Lower leg skin (tissue), 3 donors: ENCODE results near the gene ADRB2.

Experiments
- POLR2A ChIP-seq, 2 donors: fragments of 450-650 bp; IDR thresholded peaks; one replicate each; pipeline ENCODE4 v1.6.1; 2016 to 2017; ENCODE audit warnings: antibody characterized with exemption in 2 of 2, mild to moderate bottlenecking in 1 of 2, moderate library complexity in 1 of 2
- TF ChIP-seq, protein P1 (sequence below), 3 donors: fragments of 450-650 bp; IDR thresholded peaks; one replicate each; pipeline ENCODE4 v1.5.1; 2016; ENCODE audit warnings: antibody characterized with exemption in 3 of 3, mild to moderate bottlenecking in 3 of 3, moderate library complexity in 2 of 3

DNA sequence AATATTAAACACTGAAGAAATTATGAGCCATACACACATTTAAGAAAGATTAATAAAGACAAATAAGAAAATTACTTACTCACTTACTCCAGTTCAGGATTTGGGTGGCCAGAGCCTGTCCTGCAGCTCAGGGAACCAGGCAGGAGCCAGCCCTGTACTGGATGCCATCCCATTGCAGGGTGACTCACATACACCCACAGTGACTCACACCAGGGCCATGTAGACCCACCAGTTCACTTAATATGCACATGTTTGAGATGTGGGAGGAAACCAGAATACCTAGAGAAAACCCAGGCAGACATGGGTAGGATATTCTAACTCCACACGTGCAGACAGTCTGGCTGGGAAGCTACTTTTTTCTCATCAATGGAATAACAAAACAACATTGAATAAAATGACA is 49.6 kb upstream of the ADRB2 start:
- TF ChIP-seq, protein P1, sequence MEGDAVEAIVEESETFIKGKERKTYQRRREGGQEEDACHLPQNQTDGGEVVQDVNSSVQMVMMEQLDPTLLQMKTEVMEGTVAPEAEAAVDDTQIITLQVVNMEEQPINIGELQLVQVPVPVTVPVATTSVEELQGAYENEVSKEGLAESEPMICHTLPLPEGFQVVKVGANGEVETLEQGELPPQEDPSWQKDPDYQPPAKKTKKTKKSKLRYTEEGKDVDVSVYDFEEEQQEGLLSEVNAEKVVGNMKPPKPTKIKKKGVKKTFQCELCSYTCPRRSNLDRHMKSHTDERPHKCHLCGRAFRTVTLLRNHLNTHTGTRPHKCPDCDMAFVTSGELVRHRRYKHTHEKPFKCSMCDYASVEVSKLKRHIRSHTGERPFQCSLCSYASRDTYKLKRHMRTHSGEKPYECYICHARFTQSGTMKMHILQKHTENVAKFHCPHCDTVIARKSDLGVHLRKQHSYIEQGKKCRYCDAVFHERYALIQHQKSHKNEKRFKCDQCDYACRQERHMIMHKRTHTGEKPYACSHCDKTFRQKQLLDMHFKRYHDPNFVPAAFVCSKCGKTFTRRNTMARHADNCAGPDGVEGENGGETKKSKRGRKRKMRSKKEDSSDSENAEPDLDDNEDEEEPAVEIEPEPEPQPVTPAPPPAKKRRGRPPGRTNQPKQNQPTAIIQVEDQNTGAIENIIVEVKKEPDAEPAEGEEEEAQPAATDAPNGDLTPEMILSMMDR (IDR thresholded peaks at IDR 0.05) = no peak
- no peak for TF ChIP-seq POLR2A (IDR thresholded peaks at IDR 0.05)
